Cardiac muscle cell (in vitro differentiated cells and primary cell): ENCODE measurements around the gene DSN1. TPM values are rescaled to one million over a fixed set of nuclear protein-coding genes. Genes with fewer than 3 reads are reported as not detected.

Experiments used
- DNase-seq, 2 donors: peaks; one replicate each; pipeline versions ENCODE4 v3.0.0 to v3.0.0-alpha.2; 2010 to 2017; ENCODE audit warnings: low read depth in 1 of 2, low spot score in 1 of 2
- H3K27ac ChIP-seq: fragments of 200-600 bp; sonication (generic); 2 replicates; pipeline ENCODE4 v1.5.1; 2016
- H3K27me3 ChIP-seq: fragments of 200-600 bp; sonication (generic); 2 replicates; pipeline ENCODE4 v1.6.0; 2016; ENCODE audit warnings: control low read depth
- H3K36me3 ChIP-seq: fragments of 200-600 bp; sonication (generic); 2 replicates; pipeline ENCODE4 v1.5.1; 2016; ENCODE audit warnings: control low read depth
- H3K4me1 ChIP-seq: fragments of 200-600 bp; sonication (generic); 2 replicates; pipeline ENCODE4 v1.8.1; 2017; ENCODE audit warnings: low read depth, mild to moderate bottlenecking, mixed run types
- H3K4me3 ChIP-seq: fragments of 200-600 bp; sonication (generic); 2 replicates; pipeline ENCODE4 v1.5.1; 2016; ENCODE audit warnings: mild to moderate bottlenecking
- H3K9me3 ChIP-seq: fragments of 200-600 bp; sonication (generic); 2 replicates; pipeline ENCODE4 v1.5.1; 2017; ENCODE audit warnings: low read depth, mild to moderate bottlenecking, control low read depth
- CTCF ChIP-seq: IDR thresholded peaks from 2 replicates; pipeline ENCODE4 v1.5.1; 2012; ENCODE audit warnings: low read depth, mild to moderate bottlenecking, low read length
- polyA plus RNA-seq: library from polyadenylated mRNA; unstranded; fragments of >200 nt; fragmentation: Nextera tagmentation; extraction: Ambion mirVana; gene quantifications from 2 replicates; pipeline ENCODE4 v1.2.1, GENCODE V29; 2016
- total RNA-seq: library from RNA; depleted of rRNA; stranded (reverse); fragments of >200 nt; gene quantifications from 2 replicates; pipeline ENCODE4 v1.2.3, GENCODE V29; 2016

The DSN1 gene
- total and polyA plus RNA-seq, 2 experiments from 2014 or later, result 10.2 to 18.6 TPM

DNA sequence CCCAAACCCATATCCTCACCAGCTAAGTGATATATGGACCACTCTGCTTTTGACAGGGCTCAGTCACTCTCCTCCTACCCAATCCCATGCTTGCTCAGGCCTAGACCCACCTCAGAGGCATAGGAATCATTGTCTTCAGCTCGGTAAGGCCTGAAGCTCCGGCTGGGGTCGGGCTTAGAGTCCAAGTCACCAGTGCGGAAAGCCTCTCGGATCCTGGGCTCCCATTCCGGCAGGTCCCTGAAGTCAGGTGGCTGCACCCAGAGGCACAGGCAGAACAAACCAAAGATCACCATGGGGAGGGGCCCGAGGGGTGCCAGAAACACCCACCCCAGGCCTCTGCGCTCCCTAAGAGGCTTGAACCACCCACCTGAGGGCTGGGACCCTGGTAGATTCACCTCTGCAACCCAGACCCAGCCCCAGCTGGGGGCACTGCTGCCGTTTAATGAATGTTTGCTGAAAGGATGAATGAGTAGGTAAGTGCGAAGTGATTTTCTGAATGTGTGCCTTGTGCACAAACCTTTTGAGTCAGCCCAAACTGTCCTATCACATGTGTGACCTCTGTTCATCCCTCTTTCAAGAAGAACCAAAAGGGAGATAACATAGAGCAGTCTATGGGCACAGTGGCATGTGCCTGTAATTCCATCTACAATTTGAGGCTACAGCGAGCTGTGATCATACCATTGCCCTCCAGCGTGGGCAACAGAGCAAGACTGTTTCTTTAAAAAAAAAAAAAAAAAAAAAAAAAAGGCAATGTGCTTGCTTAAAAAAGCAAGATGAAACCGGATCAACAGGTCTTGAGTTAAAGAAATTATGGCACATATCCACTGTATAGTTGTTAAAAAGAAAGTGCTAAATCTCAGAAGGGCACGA lies 39.3 kb upstream of the DSN1 start:
- DNase-seq, result no peak
- no peaks in the 10 kb centered on the region for H3K27me3 ChIP-seq
- no peak for TF ChIP-seq CTCF
- H3K27ac ChIP-seq, result peak overlapping the region; percentile 48
- H3K4me3 ChIP-seq, result no peak overlapping the region
- peaks cover 40% of the 10 kb centered on the region for H3K36me3 ChIP-seq
- no peaks in the 10 kb centered on the region for H3K9me3 ChIP-seq
- no peaks in the 10 kb centered on the region for H3K4me1 ChIP-seq

DNA sequence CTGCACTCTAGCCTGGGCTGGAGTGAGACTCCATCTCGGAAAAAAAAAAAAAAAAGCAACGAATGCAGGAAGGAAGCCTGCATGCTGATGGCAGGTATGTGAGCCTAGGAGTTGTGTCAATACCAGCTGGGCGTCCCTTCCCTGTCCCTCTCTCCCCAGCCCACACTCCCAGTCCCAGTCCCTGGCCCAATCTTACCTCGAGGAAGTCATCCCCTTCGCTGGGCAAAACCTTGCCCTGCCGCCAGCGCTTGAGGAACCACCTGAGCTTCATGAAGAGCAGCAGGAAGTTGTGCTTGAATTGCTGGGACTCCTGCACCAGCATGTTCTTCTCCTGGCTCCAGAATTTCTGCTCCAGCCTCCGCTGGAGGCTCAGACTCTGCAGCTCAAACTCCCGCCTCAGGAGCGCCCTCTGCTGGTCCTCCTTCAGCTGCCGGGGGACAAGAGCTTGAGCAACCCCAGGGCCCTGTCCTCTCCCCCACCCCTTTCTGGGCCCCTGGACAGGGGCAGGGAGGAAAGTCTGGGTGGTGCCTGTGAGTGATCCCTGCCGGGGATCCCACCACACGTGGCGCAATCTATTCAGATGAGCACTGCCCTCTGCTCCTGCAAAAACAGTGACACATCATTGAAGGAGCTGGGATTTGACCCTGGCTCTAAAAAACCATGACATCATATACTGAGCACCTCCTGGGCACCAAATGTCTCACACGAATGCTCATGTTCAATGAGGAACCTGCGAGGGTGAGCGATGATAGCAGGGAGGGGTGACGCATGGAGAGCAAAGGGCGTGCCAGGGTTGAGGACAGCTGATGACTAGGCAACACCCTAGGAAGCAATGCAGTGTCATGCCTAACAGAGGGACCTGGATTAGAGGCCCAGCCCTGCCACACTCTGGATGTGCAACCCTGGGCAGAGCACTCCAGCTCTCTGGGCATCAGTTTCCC lies 35.0 kb upstream of the DSN1 start:
- DNase-seq, result peak; percentile 38 to 67
- Histone ChIP-seq H3K4me3 (no peak overlapping the region), H3K27ac (no peak overlapping the region), H3K4me1 (no peaks in the 10 kb centered on the region), H3K36me3 (peaks cover 46% of the 10 kb centered on the region), H3K9me3 (no peaks in the 10 kb centered on the region), H3K27me3 (no peaks in the 10 kb centered on the region)
- peak; percentile 81 for TF ChIP-seq CTCF

DNA sequence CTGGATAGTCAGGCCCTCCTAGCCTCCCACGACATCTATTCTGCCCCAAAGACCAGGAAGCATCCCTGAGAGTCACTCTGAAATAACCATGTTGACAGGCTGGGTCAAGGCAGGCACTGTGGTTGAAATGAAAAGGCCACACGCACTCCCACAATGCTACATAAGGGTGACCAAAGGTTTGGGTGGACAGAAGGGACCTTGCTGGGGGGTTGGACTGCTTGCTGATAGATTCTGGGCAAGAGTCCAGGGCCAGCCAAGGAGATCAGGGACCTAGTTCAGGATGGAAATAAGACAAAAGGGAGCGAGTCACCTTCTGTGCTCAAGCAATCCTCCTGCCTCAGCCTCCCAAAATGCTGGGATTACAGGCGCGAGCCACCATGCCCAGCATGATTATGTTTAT lies 32.5 kb upstream of the DSN1 start:
- TF ChIP-seq CTCF, result no peak
- Histone ChIP-seq H3K27me3 (no peaks in the 10 kb centered on the region), H3K4me1 (no peaks in the 10 kb centered on the region)

DNA sequence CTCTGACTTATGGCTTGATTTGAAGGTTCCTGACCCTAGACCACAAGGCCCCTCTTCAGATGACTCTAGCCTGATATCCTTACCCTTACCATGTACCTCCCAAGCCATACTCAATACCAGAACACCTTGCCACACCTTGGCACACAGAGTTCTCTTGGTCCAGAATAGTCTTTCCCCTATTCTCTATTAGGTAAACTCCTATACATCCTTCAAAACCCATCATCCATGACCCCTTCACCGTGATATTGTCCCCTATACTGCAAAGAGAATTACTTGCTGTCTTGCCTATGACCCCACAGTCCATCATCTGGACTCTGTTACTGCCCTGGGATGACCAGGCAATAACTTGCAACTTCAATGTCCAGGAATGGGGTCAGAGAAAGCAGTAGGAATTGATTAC lies 31.8 kb upstream of the DSN1 start:
- Histone ChIP-seq H3K9me3 (no peaks in the 10 kb centered on the region), H3K4me1 (no peaks in the 10 kb centered on the region), H3K36me3 (peaks cover 62% of the 10 kb centered on the region), H3K27me3 (no peaks in the 10 kb centered on the region), H3K4me3 (no peak overlapping the region), H3K27ac (no peak overlapping the region)
- no peak for DNase-seq
- no peak for TF ChIP-seq CTCF

More for the DNA sequence above, 32.5 kb upstream of the DSN1 start:
- H3K4me3 ChIP-seq, result no peak overlapping the region
- H3K36me3 ChIP-seq, result peaks cover 55% of the 10 kb centered on the region
- H3K9me3 ChIP-seq, result no peaks in the 10 kb centered on the region
- no peak for DNase-seq
- H3K27ac ChIP-seq, result no peak overlapping the region

- no peak for DNase-seq
- H3K9me3 ChIP-seq, result no peaks in the 10 kb centered on the region
- no peaks in the 10 kb centered on the region for H3K4me1 ChIP-seq
- no peak overlapping the region for H3K4me3 ChIP-seq
- H3K27me3 ChIP-seq, result no peaks in the 10 kb centered on the region
- TF ChIP-seq CTCF, result no peak
- H3K36me3 ChIP-seq, result peaks cover 63% of the 10 kb centered on the region
- no peak overlapping the region for H3K27ac ChIP-seq
These were observed 30.9 kb upstream of the DSN1 start for GRCh38 chr20:36804425-36804824.
